HG02763 (cell line): ENCODE measurements around the gene NBPF6.
"Not testable (repeated sequence)": the region's sequence is repeated elsewhere in the genome, so short reads cannot be mapped to it uniquely, and the experiment has no call there.

Experiments used
- ATAC-seq: cut with Tn5 transposase; IDR thresholded peaks from one replicate; pipeline ENCODE4 v1.9.1; 2021; ENCODE audit warnings: mild to moderate bottlenecking, moderate library complexity; ENCODE audit not compliant: unreplicated experiment

Gene NBPF6

DNA sequence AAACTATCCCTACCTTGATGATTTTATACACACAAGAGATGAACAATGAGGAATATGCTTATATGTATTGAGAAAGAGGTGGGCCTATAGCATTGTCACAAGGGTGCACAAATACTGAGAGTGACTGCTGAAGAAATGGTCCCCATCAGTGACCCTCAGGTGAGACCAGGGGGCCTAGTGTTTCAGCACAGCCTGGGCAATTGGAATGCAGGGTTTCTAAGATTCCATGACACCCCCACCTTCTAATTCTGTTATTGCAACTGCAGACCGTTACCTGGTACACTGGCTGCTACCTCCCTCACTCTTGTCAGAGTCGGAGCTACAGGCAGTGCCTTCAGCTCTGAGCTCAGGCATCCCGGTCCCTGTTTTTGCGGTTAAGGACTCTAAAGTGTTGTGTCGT lies at the start of gene NBPF6:
TSS of gene NBPF6 (plus strand) at position 301 of the 400 bp plus-strand sequence. CDS start 259 bp downstream, outside the sequence.
- not testable (repeated sequence) for ATAC-seq

DNA sequence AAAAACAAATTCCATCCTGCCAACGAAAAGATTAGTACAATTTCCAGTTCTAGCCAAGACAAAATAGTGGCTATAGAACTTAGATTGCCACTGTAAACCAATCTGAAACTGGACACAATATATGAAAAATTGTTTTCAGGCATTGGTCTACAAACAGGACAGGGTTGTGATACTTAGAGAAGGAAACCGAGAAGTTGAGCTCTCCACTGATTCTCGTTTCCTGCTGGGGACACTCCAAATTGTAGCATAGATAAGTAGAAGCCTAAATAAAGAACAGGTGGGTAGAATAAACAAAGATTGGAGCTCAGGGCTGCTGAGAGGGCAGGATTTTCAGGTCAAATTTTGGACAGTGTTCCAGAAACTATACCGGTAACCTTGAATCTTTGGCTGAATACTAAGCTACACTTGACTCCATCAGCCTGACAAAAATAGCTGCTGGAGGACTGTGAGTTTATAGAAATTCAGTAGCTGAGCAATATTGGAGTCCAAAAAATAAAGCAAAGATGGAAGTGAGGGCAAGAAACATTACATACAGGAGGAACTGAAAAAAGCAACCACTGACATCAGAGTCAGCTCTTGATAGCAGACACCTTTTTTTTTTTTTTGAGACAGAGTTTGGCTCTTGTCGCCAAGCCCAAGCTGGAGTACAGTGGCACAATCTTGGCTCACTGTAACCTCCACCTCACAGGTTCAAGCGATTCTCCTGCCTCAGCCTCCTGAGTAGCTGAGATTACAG lies 38.9 kb upstream of the NBPF6 start:
- ATAC-seq, result not testable (repeated sequence)

DNA sequence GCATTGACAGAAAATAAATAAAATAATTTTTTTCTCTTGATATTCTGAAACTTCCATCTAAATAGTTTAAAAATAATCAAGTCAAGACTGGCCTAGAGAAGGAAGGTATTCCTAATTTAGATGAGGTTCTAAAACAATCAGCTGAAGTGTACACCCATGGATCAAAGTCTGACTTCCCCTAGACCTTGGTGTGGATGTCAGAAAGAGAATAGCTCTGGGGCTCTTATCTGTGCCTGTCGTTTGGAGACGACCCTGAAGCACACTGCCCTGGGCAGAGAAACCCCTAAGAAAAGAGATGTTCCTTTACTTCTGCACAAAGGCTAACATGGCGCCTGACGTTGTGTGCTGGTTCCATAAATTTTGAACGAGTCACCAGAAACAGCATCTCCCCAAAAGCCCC lies 30.0 kb upstream of the NBPF6 start:
- not testable (repeated sequence) for ATAC-seq

GRCh38 chr1:108421061-108421916 lies 28.9 kb upstream of the NBPF6 start:
- not testable (repeated sequence) for ATAC-seq

- not testable (repeated sequence) for ATAC-seq
Observed at GRCh38 chr1:108426877-108427276, 23.3 kb upstream of the NBPF6 start.

GRCh38 chr1:108432002-108432401 lies 18.1 kb upstream of the NBPF6 start:
- ATAC-seq, result not testable (repeated sequence)

DNA sequence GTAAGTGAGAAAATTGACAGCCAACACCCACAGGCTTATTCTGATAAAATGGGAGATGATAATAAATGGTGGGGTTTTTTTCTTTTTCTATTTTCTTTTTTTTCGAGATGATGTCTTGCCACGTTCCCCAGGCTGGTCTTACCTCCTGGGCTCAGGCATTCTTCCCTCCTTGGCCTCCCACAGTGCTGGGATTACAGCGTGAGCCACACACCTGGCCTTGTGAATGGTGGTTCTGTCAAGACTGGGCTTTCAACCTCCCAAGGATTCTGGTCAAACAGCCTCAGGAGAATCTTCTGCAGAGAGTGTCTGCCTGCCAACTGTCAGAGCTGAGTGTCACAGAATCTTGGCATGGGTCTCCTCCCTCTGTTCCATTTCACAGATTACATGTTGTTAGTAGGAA lies 16.7 kb upstream of the NBPF6 start:
- not testable (repeated sequence) for ATAC-seq

DNA sequence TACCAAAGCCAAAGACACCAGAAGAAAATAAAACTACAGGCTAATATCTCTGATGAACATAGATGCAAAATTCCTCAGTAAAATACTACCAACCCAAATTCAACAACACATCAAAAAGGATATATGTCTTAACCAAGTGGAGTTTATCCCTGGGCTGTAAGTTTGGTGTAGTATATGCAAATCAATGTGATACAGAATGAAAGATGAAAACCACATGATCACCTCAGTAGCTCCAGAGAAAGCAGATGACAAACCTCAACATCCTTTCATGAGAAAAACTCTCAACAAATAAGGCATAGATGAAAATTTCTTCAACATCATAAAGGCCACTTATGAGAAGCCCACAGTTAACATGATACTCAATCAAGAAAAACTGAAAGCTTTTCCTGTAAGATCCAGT lies 11.6 kb upstream of the NBPF6 start:
- not testable (repeated sequence) for ATAC-seq

- not testable (repeated sequence) for ATAC-seq
Observed at GRCh38 chr1:108454521-108454920, 4.4 kb downstream of the NBPF6 start.

GRCh38 chr1:108458661-108459060 lies 8.5 kb downstream of the NBPF6 start:
- ATAC-seq, result not testable (repeated sequence)

DNA sequence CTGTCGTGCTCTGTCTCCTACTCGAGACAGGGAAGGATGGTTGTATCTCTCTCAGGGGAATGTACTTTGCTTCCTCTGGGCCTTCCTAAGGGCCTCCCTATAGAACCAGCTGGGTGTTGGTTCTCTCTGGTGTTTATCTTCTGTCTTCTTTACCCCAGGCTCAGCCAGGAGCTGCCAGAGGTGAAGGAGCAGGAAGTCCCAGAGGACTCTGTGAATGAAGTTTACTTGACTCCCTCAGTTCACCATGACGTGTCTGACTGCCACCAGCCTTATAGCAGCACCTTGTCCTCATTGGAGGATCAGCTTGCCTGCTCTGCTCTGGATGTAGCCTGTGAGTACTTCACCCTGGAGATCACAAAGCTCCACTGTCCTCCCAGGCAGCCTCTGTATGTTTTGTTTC lies 11.6 kb downstream of the NBPF6 start:
- not testable (repeated sequence) for ATAC-seq

GRCh38 chr1:108463962-108464361 lies 13.8 kb downstream of the NBPF6 start:
- not testable (repeated sequence) for ATAC-seq

GRCh38 chr1:108466166-108466565 lies 16.0 kb downstream of the NBPF6 start:
- not testable (repeated sequence) for ATAC-seq

DNA sequence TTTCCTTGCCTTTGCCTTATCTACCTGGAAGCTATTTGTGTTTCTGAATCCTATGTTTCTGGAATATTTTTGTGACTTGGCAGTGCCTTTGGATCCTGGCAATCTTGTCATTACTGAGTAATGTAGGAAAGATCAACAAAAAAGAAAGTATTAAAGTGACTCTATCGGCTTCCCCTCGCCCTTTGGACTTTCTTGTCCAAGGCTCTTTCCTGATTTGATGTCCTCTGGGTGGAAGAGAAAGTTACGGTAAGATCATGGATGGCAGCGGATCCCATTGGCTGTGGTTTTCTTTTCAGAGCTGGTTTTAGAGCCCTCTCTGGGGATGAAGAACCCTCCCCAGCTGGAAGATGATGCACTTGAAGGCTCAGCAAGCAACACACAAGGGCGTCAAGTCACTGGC lies 17.0 kb downstream of the NBPF6 start:
- ATAC-seq, result not testable (repeated sequence)

GRCh38 chr1:108470750-108471149 lies 20.6 kb downstream of the NBPF6 start:
- ATAC-seq, result not testable (repeated sequence)

GRCh38 chr1:108474516-108474915 lies 24.4 kb downstream of the NBPF6 start:
- not testable (repeated sequence) for ATAC-seq

GRCh38 chr1:108478429-108479015 lies 28.4 kb downstream of the NBPF6 start:
- ATAC-seq, result no peak

DNA sequence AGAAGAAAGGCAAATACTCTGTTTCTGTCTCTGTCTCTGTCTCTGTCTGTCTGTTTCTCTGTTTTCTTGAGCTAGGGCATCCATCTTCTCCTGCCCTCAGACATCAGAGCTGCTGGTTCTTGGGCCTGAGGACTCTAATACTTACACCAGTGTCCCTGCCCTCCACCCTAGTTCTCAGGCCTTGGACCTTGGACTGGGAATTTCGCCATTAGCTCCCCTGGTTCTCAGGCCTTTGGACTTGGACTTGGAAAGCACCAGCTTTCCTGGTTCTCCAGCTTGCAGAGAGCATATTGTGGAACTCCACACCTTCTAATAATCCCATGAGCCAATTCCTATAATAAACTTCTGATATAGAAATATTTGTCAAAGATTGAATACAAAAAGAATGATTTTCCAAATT lies 32.6 kb downstream of the NBPF6 start:
- ATAC-seq, result no peak

DNA sequence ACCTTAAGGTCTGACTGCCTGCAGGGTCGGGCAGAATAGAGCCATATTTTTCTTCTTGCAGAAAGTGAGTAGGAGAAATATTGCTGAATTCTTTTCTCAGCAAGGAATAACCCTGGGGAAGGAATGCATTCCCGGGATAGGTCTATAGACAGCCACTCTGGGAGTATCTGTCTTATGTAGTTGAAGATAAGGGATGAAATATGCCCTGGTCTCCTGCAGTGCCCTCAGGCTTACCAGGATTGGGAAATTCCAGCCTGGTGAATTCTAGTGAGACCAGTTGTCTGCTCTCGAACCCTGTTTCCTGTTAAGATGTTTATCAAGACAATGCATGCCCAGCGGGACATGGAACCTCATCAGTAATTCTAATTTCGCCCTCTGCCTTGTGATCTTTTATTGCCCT lies 35.8 kb downstream of the NBPF6 start:
- not testable (repeated sequence) for ATAC-seq

- ATAC-seq, result not testable (repeated sequence)
Observed at GRCh38 chr1:108486707-108487106, 36.6 kb downstream of the NBPF6 start.

DNA sequence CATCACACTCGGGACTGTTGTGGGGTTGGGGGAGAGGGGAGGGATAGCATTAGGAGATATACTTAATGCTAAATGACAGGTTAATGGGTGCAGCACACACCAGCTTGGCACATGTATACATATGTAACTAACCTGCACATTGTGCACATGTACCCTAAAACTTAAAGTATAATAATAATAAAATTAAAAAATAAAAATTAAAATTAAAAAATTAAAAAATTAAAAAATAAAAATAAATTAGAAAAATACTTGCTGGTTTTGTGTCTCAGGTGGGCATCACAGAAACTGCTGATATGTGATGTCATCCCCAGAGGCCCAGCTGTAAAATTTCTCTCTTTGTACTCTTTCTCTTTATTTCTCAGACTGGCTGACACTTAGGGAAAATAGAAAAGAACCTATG lies 44.9 kb downstream of the NBPF6 start:
- ATAC-seq, result not testable (repeated sequence)
